ENCODE data around the gene CACNA2D1.

CACNA2D1 gene

GRCh38 chr7:82413237-82413636, 30.3 kb downstream of the CACNA2D1 start:
- TF ChIP-seq NFIC (IDR thresholded peaks at IDR 0.05) (no peak), EGR1 (IDR thresholded peaks at IDR 0.05) (no peak), ZBTB7A (IDR thresholded peaks at IDR 0.05; ENCODE audit: low read depth) (no peak), CREB1 (IDR thresholded peaks at IDR 0.05; ENCODE audit: low read depth) (no peak), YY1 (IDR thresholded peaks at IDR 0.05; ENCODE audit: low read depth) (no peak), MAX (IDR thresholded peaks at IDR 0.05) (no peak), TEAD4 (IDR thresholded peaks at IDR 0.05) (no peak), FOXM1 (IDR thresholded peaks at IDR 0.05; ENCODE audit: borderline replicate concordance, low read depth) (no peak)

- no peak for TF ChIP-seq TEAD4 (IDR thresholded peaks at IDR 0.05)
- TF ChIP-seq TCF12 (IDR thresholded peaks at IDR 0.05; ENCODE audit: low read depth) = no peak
- TF ChIP-seq TAF1 (IDR thresholded peaks at IDR 0.05; ENCODE audit: low read depth) = no peak
- no peak for TF ChIP-seq RAD21 (IDR thresholded peaks at IDR 0.05; ENCODE audit: low read depth)
- TF ChIP-seq EP300 (IDR thresholded peaks at IDR 0.05; ENCODE audit: borderline replicate concordance) = no peak
- no peak for TF ChIP-seq EGR1 (IDR thresholded peaks at IDR 0.05)
- TF ChIP-seq YY1 (IDR thresholded peaks at IDR 0.05; ENCODE audit: low read depth) = no peak
- no peak for TF ChIP-seq NFIC (IDR thresholded peaks at IDR 0.05)
- TF ChIP-seq ZBTB7A (IDR thresholded peaks at IDR 0.05; ENCODE audit: low read depth) = no peak
- no peak for TF ChIP-seq MAX (IDR thresholded peaks at IDR 0.05)
- TF ChIP-seq, protein P1, sequence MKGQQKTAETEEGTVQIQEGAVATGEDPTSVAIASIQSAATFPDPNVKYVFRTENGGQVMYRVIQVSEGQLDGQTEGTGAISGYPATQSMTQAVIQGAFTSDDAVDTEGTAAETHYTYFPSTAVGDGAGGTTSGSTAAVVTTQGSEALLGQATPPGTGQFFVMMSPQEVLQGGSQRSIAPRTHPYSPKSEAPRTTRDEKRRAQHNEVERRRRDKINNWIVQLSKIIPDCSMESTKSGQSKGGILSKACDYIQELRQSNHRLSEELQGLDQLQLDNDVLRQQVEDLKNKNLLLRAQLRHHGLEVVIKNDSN (IDR thresholded peaks at IDR 0.05) = no peak
- TF ChIP-seq, protein P2, sequence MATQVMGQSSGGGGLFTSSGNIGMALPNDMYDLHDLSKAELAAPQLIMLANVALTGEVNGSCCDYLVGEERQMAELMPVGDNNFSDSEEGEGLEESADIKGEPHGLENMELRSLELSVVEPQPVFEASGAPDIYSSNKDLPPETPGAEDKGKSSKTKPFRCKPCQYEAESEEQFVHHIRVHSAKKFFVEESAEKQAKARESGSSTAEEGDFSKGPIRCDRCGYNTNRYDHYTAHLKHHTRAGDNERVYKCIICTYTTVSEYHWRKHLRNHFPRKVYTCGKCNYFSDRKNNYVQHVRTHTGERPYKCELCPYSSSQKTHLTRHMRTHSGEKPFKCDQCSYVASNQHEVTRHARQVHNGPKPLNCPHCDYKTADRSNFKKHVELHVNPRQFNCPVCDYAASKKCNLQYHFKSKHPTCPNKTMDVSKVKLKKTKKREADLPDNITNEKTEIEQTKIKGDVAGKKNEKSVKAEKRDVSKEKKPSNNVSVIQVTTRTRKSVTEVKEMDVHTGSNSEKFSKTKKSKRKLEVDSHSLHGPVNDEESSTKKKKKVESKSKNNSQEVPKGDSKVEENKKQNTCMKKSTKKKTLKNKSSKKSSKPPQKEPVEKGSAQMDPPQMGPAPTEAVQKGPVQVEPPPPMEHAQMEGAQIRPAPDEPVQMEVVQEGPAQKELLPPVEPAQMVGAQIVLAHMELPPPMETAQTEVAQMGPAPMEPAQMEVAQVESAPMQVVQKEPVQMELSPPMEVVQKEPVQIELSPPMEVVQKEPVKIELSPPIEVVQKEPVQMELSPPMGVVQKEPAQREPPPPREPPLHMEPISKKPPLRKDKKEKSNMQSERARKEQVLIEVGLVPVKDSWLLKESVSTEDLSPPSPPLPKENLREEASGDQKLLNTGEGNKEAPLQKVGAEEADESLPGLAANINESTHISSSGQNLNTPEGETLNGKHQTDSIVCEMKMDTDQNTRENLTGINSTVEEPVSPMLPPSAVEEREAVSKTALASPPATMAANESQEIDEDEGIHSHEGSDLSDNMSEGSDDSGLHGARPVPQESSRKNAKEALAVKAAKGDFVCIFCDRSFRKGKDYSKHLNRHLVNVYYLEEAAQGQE (IDR thresholded peaks at IDR 0.05; ENCODE audit: low read depth) = no peak
- no peak for TF ChIP-seq CREB1 (IDR thresholded peaks at IDR 0.05; ENCODE audit: low read depth)
These were observed 31.8 kb downstream of the CACNA2D1 start for GRCh38 chr7:82411732-82412131.

DNA sequence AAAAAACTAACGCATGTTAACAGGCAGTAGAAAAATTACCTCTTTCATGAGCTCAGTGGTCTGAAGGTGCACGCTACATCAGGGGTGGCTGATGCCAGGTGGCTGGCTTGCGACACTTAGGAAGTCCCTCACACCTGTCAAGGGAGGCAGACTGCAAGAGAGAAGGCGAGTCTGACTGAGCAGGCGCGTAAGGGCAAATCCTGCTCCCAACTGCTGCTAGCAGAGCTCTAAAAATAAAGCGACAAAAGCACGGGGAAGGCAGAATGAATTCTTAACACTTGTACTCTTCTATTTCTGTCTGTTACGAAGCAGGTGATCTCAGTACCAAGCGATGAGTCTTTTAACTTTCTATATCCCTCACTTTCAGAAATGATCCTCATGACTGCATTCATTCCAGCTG, 33.1 kb downstream of the CACNA2D1 start:
- no peak for TF ChIP-seq YY1 (IDR thresholded peaks at IDR 0.05; ENCODE audit: low read depth)

- TF ChIP-seq TEAD4 (IDR thresholded peaks at IDR 0.05) = no peak
- TF ChIP-seq EGR1 (IDR thresholded peaks at IDR 0.05) = no peak
- TF ChIP-seq TCF12 (IDR thresholded peaks at IDR 0.05; ENCODE audit: low read depth) = no peak
These were observed 36.6 kb downstream of the CACNA2D1 start for GRCh38 chr7:82406937-82407336.

DNA sequence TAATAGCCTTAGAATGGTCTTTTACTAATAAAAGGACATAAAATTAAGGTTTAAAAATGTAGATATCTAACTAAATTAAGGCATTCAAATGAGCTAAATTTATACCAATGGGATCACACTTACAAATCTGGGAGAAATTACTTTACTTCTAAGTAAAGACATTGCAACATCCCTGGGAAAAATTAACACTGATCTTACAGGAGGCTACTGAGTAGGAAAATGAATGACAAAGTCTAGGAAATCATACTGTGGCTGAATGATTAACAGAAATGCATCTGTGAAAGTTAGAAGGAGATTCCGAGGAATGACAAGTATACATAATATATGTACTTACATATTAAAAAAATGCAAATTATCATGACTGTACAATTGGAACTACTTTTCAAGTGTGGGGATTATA, 38.3 kb downstream of the CACNA2D1 start:
- TF ChIP-seq NFIC (IDR thresholded peaks at IDR 0.05) (no peak), TCF12 (IDR thresholded peaks at IDR 0.05; ENCODE audit: low read depth) (no peak)

DNA sequence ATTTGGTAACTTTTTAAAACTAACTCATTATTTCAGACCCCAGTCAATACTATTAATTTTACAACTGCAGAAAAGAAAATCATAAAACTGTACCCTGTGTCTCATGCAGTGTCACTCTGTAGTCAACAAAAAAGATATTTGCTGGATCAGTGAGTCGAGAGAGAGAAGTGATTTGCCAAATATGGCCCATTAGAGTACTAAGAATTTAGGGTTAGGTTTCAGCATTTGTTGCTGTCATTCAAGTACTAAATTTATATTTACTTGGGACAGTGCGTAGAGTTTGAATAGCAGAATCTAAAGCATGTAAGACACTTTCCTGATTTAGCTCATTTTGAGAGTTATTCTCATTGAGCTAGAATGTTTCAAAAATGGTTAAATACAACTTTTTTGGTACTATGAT, 38.9 kb downstream of the CACNA2D1 start:
- TF ChIP-seq MAX (IDR thresholded peaks at IDR 0.05) (no peak), YY1 (IDR thresholded peaks at IDR 0.05; ENCODE audit: low read depth) (no peak), TCF12 (IDR thresholded peaks at IDR 0.05; ENCODE audit: low read depth) (no peak), ZBTB7A (IDR thresholded peaks at IDR 0.05; ENCODE audit: low read depth) (no peak), FOXM1 (IDR thresholded peaks at IDR 0.05; ENCODE audit: borderline replicate concordance, low read depth) (no peak), RAD21 (IDR thresholded peaks at IDR 0.05; ENCODE audit: low read depth) (no peak), EP300 (IDR thresholded peaks at IDR 0.05; ENCODE audit: borderline replicate concordance) (no peak), CREB1 (IDR thresholded peaks at IDR 0.05; ENCODE audit: low read depth) (no peak), EGR1 (IDR thresholded peaks at IDR 0.05) (no peak), TAF1 (IDR thresholded peaks at IDR 0.05; ENCODE audit: low read depth) (no peak)
- TF ChIP-seq, protein P2 (IDR thresholded peaks at IDR 0.05; ENCODE audit: low read depth) = no peak
- TF ChIP-seq, protein P1 (IDR thresholded peaks at IDR 0.05) = no peak

DNA sequence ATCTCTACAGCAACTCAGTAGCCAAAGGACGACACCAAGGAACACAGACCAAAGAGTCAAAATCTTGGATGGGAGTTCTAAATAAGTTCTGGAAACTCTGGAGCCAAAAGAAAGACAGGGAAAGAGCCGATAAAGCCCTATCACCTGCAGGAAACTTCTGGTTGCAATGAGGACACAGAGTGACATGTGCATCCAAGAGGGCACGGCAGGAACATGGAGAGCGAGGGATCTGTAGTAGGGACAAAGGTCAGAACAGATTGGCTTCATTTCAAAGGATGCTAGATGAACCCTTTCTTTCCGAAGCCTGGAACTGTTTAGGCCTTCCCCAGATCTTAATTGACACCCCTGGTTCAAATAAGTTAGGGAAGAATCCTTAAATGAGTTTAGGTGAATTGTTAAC, 39.5 kb downstream of the CACNA2D1 start:
- TF ChIP-seq FOXM1 (IDR thresholded peaks at IDR 0.05; ENCODE audit: borderline replicate concordance, low read depth) = no peak
- TF ChIP-seq EP300 (IDR thresholded peaks at IDR 0.05; ENCODE audit: borderline replicate concordance) = no peak
- TF ChIP-seq CREB1 (IDR thresholded peaks at IDR 0.05; ENCODE audit: low read depth) = no peak
- no peak for TF ChIP-seq TAF1 (IDR thresholded peaks at IDR 0.05; ENCODE audit: low read depth)
- TF ChIP-seq YY1 (IDR thresholded peaks at IDR 0.05; ENCODE audit: low read depth) = no peak
- no peak for TF ChIP-seq MAX (IDR thresholded peaks at IDR 0.05)
- TF ChIP-seq CEBPB (IDR thresholded peaks at IDR 0.05) = no peak
- TF ChIP-seq ZBTB7A (IDR thresholded peaks at IDR 0.05; ENCODE audit: low read depth) = no peak
- TF ChIP-seq TEAD4 (IDR thresholded peaks at IDR 0.05) = no peak
- TF ChIP-seq TCF12 (IDR thresholded peaks at IDR 0.05; ENCODE audit: low read depth) = no peak
- TF ChIP-seq, protein P1 (IDR thresholded peaks at IDR 0.05) = no peak
- no peak for TF ChIP-seq NFIC (IDR thresholded peaks at IDR 0.05)
- TF ChIP-seq, protein P2 (IDR thresholded peaks at IDR 0.05; ENCODE audit: low read depth) = no peak

Data from Ishikawa (cell line).